Pulmonary artery endothelial cell (primary cell): ENCODE measurements around the gene RNF180. TPM values are rescaled to one million over a fixed set of nuclear protein-coding genes. Genes with fewer than 3 reads are reported as not detected.
"Not testable (repeated sequence)": the region's sequence is repeated elsewhere in the genome, so short reads cannot be mapped to it uniquely, and the experiment has no call there.

Experiments used
- DNase-seq: peaks from one replicate; pipeline ENCODE4 v3.0.0-alpha.2; 2011; ENCODE audit warnings: low read depth, low spot score
- total RNA-seq: library from RNA; depleted of rRNA; stranded (reverse); fragments of >200 nt; gene quantifications from 2 replicates; pipeline ENCODE4 v1.2.3, GENCODE V29; 2014

The RNF180 gene
- total RNA-seq, 1 donor from 2014 or later, result 6.8 TPM

- no peak for DNase-seq
Observed at GRCh38 chr5:64180661-64181343, 15.2 kb downstream of the RNF180 start.

GRCh38 chr5:64181440-64181839, 15.8 kb downstream of the RNF180 start:
- no peak for DNase-seq

- DNase-seq, result no peak
Observed at GRCh38 chr5:64183956-64184355, 18.3 kb downstream of the RNF180 start.

GRCh38 chr5:64184832-64185231, 19.2 kb downstream of the RNF180 start:
- no peak for DNase-seq

GRCh38 chr5:64188776-64189175, 23.1 kb downstream of the RNF180 start:
- DNase-seq, result no peak

- no peak for DNase-seq
Observed at GRCh38 chr5:64190562-64191306, 25.1 kb downstream of the RNF180 start.

- DNase-seq, result no peak
Observed at GRCh38 chr5:64195981-64196380, 30.3 kb downstream of the RNF180 start.

GRCh38 chr5:64199425-64199824, 33.8 kb downstream of the RNF180 start:
- no peak for DNase-seq

- no peak for DNase-seq
Observed at GRCh38 chr5:64201996-64202395, 36.4 kb downstream of the RNF180 start.

GRCh38 chr5:64206653-64207052, 41.0 kb downstream of the RNF180 start:
- no peak for DNase-seq

- DNase-seq, result no peak
Observed at GRCh38 chr5:64207978-64208377, 42.3 kb downstream of the RNF180 start.

GRCh38 chr5:64209353-64209752, 43.7 kb downstream of the RNF180 start:
- DNase-seq, result no peak

GRCh38 chr5:64210866-64211265, 45.2 kb downstream of the RNF180 start:
- peak; percentile 77 for DNase-seq

GRCh38 chr5:64213011-64213410, 47.4 kb downstream of the RNF180 start:
- DNase-seq, result no peak

GRCh38 chr5:64213531-64213930, 47.9 kb downstream of the RNF180 start:
- DNase-seq, result no peak

GRCh38 chr5:64214132-64214531, 48.5 kb downstream of the RNF180 start:
- DNase-seq, result no peak

GRCh38 chr5:64221911-64222310, 56.3 kb downstream of the RNF180 start:
- no peak for DNase-seq

- DNase-seq, result not testable (repeated sequence)
Observed at GRCh38 chr5:64225286-64225981, 59.8 kb downstream of the RNF180 start.

GRCh38 chr5:64227131-64227537, 61.5 kb downstream of the RNF180 start:
- DNase-seq, result not testable (repeated sequence)

- DNase-seq, result no peak
Observed at GRCh38 chr5:64229163-64229774, 63.6 kb downstream of the RNF180 start.

- DNase-seq, result no peak
Observed at GRCh38 chr5:64260756-64261155, 95.1 kb downstream of the RNF180 start.

- no peak for DNase-seq
Observed at GRCh38 chr5:64269164-64269563, 103.5 kb downstream of the RNF180 start.
